WTC11 (cell line): Measurements from ENCODE around the gene CARS2. TPM values are rescaled to one million over a fixed set of nuclear protein-coding genes. Genes with fewer than 3 reads are reported as not detected.

Source experiments
- ATAC-seq: fragments of 200-7000 bp; cut with Tn5 transposase; 2 replicates; pipeline ENCODE4 v1.10.0; 2021; ENCODE audit warnings: mild to moderate bottlenecking, moderate library complexity
- CTCF ChIA-PET: fragments of 300-600 bp; sonication (Branson Sonifier 250); formaldehyde crosslinking; loops from one replicate; lab custom pipeline; 2021; ENCODE audit warnings: antibody characterized with exemption; lab: Charles Lee
- POLR2A ChIA-PET: fragments of 350-600 bp; sonication (Branson Sonifier 250); formaldehyde crosslinking; loops from one replicate; lab custom pipeline; 2021; ENCODE audit warnings: antibody characterized with exemption; lab: Charles Lee
- DNase-seq: peaks from one replicate; pipeline ENCODE4 v3.0.0; 2021; ENCODE audit warnings: low spot score
- H3K27ac Mint-ChIP-seq: 2 replicates; pipeline ENCODE4 v1.8.0; 2021; ENCODE audit warnings: mixed read lengths
- H3K27me3 Mint-ChIP-seq: 2 replicates; pipeline ENCODE4 v1.8.0; 2021; ENCODE audit warnings: low read depth, mild to moderate bottlenecking, moderate library complexity, mixed read lengths
- H3K36me3 Mint-ChIP-seq: 2 replicates; pipeline ENCODE4 v1.8.0; 2021; ENCODE audit warnings: mixed read lengths
- H3K4me1 Mint-ChIP-seq: 2 replicates; pipeline ENCODE4 v1.8.0; 2022; ENCODE audit warnings: mixed read lengths
- H3K4me3 Mint-ChIP-seq: 2 replicates; pipeline ENCODE4 v1.8.0; 2021; ENCODE audit warnings: mild to moderate bottlenecking, moderate library complexity, mixed read lengths
- H3K9me3 Mint-ChIP-seq: 2 replicates; pipeline ENCODE4 v1.8.0; 2021; ENCODE audit warnings: mixed read lengths
- AFF4 ChIP-seq: sonication (generic); formaldehyde crosslinking; IDR thresholded peaks from 2 replicates; pipeline ENCODE4 v1.8.1; 2023; ENCODE audit warnings: mild to moderate bottlenecking, missing genetic modification reagents, borderline replicate concordance
- ARID4B ChIP-seq: sonication (generic); formaldehyde crosslinking; IDR thresholded peaks from 2 replicates; pipeline ENCODE4 v1.8.0; 2023; ENCODE audit warnings: missing genetic modification reagents, mild to moderate bottlenecking, borderline replicate concordance
- CTCF ChIP-seq: fragments of 200-600 bp; IDR thresholded peaks from 2 replicates; pipeline ENCODE4 v1.8.0; 2022; ENCODE audit warnings: antibody characterized with exemption
- E2F1 ChIP-seq: sonication (generic); formaldehyde crosslinking; IDR thresholded peaks from 2 replicates; pipeline ENCODE4 v1.8.0; 2022; ENCODE audit warnings: mild to moderate bottlenecking, missing genetic modification reagents
- EMX1 ChIP-seq: fragments of 250-450 bp; sonication (Bioruptor Pico); IDR thresholded peaks from 2 replicates; pipeline ENCODE4 v1.8.0; 2021; ENCODE audit warnings: mild to moderate bottlenecking
- FOXK1 ChIP-seq: sonication (generic); formaldehyde crosslinking; IDR thresholded peaks from 2 replicates; pipeline ENCODE4 v1.8.0; 2022; ENCODE audit warnings: mild to moderate bottlenecking, moderate library complexity, missing genetic modification reagents
- KAT7 ChIP-seq: sonication (generic); formaldehyde crosslinking; IDR thresholded peaks from 2 replicates; pipeline ENCODE4 v1.8.1; 2023; ENCODE audit warnings: missing genetic modification reagents, mild to moderate bottlenecking, borderline replicate concordance
- NFYB ChIP-seq: sonication (generic); formaldehyde crosslinking; conservative IDR thresholded peaks from 2 replicates; pipeline ENCODE4 v1.8.0; 2022; ENCODE audit warnings: low read depth, missing genetic modification reagents
- NR2C2 ChIP-seq: sonication (generic); formaldehyde crosslinking; IDR thresholded peaks from 2 replicates; pipeline ENCODE4 v1.8.0; 2022; ENCODE audit warnings: mild to moderate bottlenecking, missing genetic modification reagents
- SP1 ChIP-seq: sonication (generic); formaldehyde crosslinking; conservative IDR thresholded peaks from 2 replicates; pipeline ENCODE4 v1.8.1; 2022; ENCODE audit warnings: missing genetic modification reagents
- USF1 ChIP-seq: sonication (generic); formaldehyde crosslinking; IDR thresholded peaks from 2 replicates; pipeline ENCODE4 v1.8.0; 2022; ENCODE audit warnings: mild to moderate bottlenecking, missing genetic modification reagents
- ZMAT4 ChIP-seq: fragments of 250-450 bp; sonication (Bioruptor Pico); IDR thresholded peaks from 2 replicates; pipeline ENCODE4 v1.9.0; 2021; ENCODE audit warnings: mild to moderate bottlenecking
- ZNF121 ChIP-seq: sonication (generic); formaldehyde crosslinking; IDR thresholded peaks from 2 replicates; pipeline ENCODE4 v1.8.0; 2023; ENCODE audit warnings: missing genetic modification reagents
- ZNF281 ChIP-seq: sonication (generic); formaldehyde crosslinking; IDR thresholded peaks from 2 replicates; pipeline ENCODE4 v1.8.0; 2023; ENCODE audit warnings: mild to moderate bottlenecking, missing genetic modification reagents
- ZNF396 ChIP-seq: fragments of 250-450 bp; sonication (Bioruptor Pico); IDR thresholded peaks from 2 replicates; pipeline ENCODE4 v1.8.0; 2021; ENCODE audit warnings: mild to moderate bottlenecking, moderate library complexity, borderline replicate concordance
- ZNF423 ChIP-seq: fragments of 250-450 bp; sonication (Bioruptor Pico); IDR thresholded peaks from 2 replicates; pipeline ENCODE4 v2.1.2; 2022; ENCODE audit warnings: mild to moderate bottlenecking, moderate library complexity
- ZNF512 ChIP-seq: sonication (generic); formaldehyde crosslinking; IDR thresholded peaks from 2 replicates; pipeline ENCODE4 v1.8.1; 2022; ENCODE audit warnings: missing genetic modification reagents, borderline replicate concordance
- total RNA-seq: library from RNA; stranded (reverse); gene quantifications from 3 replicates; pipeline ENCODE4 v1.2.3, GENCODE V29; 2021

Gene CARS2
- total RNA-seq, 1 experiment from 2014 or later = 39.9 TPM

- TF ChIP-seq ARID4B (CRISPR knock-in tag) = no peak
- no peak for TF ChIP-seq EMX1 (CRISPR knock-in tag)
- no peak for TF ChIP-seq ZNF396 (CRISPR knock-in tag)
- TF ChIP-seq FOXK1 = no peak
Observed at GRCh38 chr13:110716247-110716515, 10.3 kb upstream of the CARS2 start (continued).

GRCh38 chr13:110715395-110716246 lies 9.7 kb upstream of the CARS2 start:
- ChIA-PET POLR2A (interaction anchor here (0.7 to 1.6 kb wide), 9 partner anchors 9 to 450 kb away, joined by 3 to 16 read pairs (median 4); partner anchors contain the start of genes ANKRD10 and CARS2), CTCF (interaction anchor here (0.5 to 1.2 kb wide), 4 partner anchors 32 to 97 kb away, joined by 3 to 4 read pairs (median 4); no protein-coding TSS in a partner anchor)
- peaks cover 13% of the 10 kb centered on the region for H3K36me3 Mint-ChIP-seq
- no peaks in the 10 kb centered on the region for H3K27me3 Mint-ChIP-seq
- H3K9me3 Mint-ChIP-seq = no peaks in the 10 kb centered on the region
- H3K4me3 Mint-ChIP-seq = peak overlapping the region; percentile 96
- DNase-seq (peak; percentile 97), ATAC-seq (peak; percentile 71)
- H3K27ac Mint-ChIP-seq = peak overlapping the region; percentile 99
- H3K4me1 Mint-ChIP-seq = peaks cover 23% of the 10 kb centered on the region
- no peak for TF ChIP-seq EMX1 (CRISPR knock-in tag)
- 0 out of 2 replicates have a peak, but pooled peaks have one; percentile 39 for TF ChIP-seq KAT7 (CRISPR knock-in tag)
- TF ChIP-seq ZMAT4 (CRISPR knock-in tag) = no peak
- TF ChIP-seq ZNF423 = no peak
- peak; percentile 81; the same call in 1 of the 2 replicates for TF ChIP-seq SP1 (CRISPR knock-in tag)
- TF ChIP-seq NR2C2 = no peak
- no peak for TF ChIP-seq E2F1 (CRISPR knock-in tag)
- no peak for TF ChIP-seq ZNF121 (CRISPR knock-in tag)
- no peak for TF ChIP-seq ZNF512 (CRISPR knock-in tag)
- TF ChIP-seq NFYB (CRISPR knock-in tag) = peak; percentile 94
- no peak for TF ChIP-seq AFF4 (CRISPR knock-in tag)
- TF ChIP-seq FOXK1 = 0 out of 2 replicates have a peak, but pooled peaks have one; percentile 5
- TF ChIP-seq ZNF281 (CRISPR knock-in tag) = peak; percentile 26; the same call in 1 of the 2 replicates
- no peak for TF ChIP-seq CTCF
- TF ChIP-seq USF1 (CRISPR knock-in tag) = 0 out of 2 replicates have a peak, but pooled peaks have one; percentile 22
